GM12878 (cell line): ENCODE data around the gene ERCC3. TPM values are rescaled to one million over a fixed set of nuclear protein-coding genes. Genes with fewer than 3 reads are reported as not detected.

Source experiments
- ATAC-seq: fragments of 200-7000 bp; cut with Tn5 transposase; 3 replicates; pipeline ENCODE4 v1.9.1; 2020; ENCODE audit warnings: mild to moderate bottlenecking, moderate library complexity
- BruUV-seq: library from RNA; stranded (reverse); fragments of 400-500 nt; replicated peaks from 2 replicates; lab custom pipeline; 2021; lab: Mats Ljungman, UMichigan
- CTCF ChIA-PET: fragments of 300-600 bp; sonication (Branson Sonifier 250); formaldehyde crosslinking; extraction: SDS; loops from one replicate; lab custom pipeline; 2021; ENCODE audit warnings: inconsistent platforms; lab: Yijun Ruan, JAX
- POLR2A ChIA-PET: fragments of 350-600 bp; formaldehyde crosslinking; extraction: SDS; loops from one replicate; lab custom pipeline; 2021; ENCODE audit warnings: inconsistent platforms; lab: Charles Lee
- RAD21 ChIA-PET: fragments of 300-600 bp; sonication (Branson Sonifier 250); formaldehyde crosslinking; loops from one replicate; lab custom pipeline; 2023; ENCODE audit warnings: antibody characterized with exemption; ENCODE audit not compliant: unreplicated experiment; lab: Charles Lee
- SMC1A ChIA-PET: fragments of 300-600 bp; sonication (Branson Sonifier 250); formaldehyde crosslinking; loops from one replicate; lab custom pipeline; 2023; ENCODE audit not compliant: unreplicated experiment, uncharacterized antibody; lab: Charles Lee
- DNase-seq: peaks from one replicate; pipeline ENCODE4 v3.0.0-alpha.2; 2011; ENCODE audit warnings: low read depth, low spot score
- FAIRE-seq: peaks from 3 replicates; lab custom pipeline; 2011; peaks lifted over from hg19 to GRCh38; lab: Jason Lieb, UNC
- H2AFZ ChIP-seq: 2 replicates; pipeline ENCODE4 v1.6.0; 2011; ENCODE audit warnings: low read depth, low read length, control low read depth; ENCODE audit not compliant: control insufficient read depth
- H3K27ac ChIP-seq: 2 replicates; pipeline ENCODE4 v1.5.1; 2011; ENCODE audit warnings: control low read depth; ENCODE audit not compliant: control insufficient read depth, insufficient read depth
- H3K27me3 ChIP-seq, 2 experiments: replicated peaks in 1 of 2; 2 replicates each; pipeline versions ENCODE4 v1.6.0 to v1.6.1; 2011; ENCODE audit warnings: low read length in 1 of 2; ENCODE audit not compliant: control insufficient read depth in 2 of 2, insufficient read depth in 2 of 2
- H3K36me3 ChIP-seq, 2 experiments: 2 replicates each; pipeline ENCODE4 v1.5.1; 2011; ENCODE audit warnings: low read length in 1 of 2; ENCODE audit not compliant: control insufficient read depth in 2 of 2, insufficient read depth in 2 of 2
- H3K4me1 ChIP-seq: 2 replicates; pipeline ENCODE4 v1.6.1; 2011; ENCODE audit warnings: mild to moderate bottlenecking, low read length, moderate library complexity, mixed read lengths; ENCODE audit not compliant: control insufficient read depth, insufficient read depth
- H3K4me2 ChIP-seq: 2 replicates; pipeline ENCODE4 v1.6.0; 2011; ENCODE audit warnings: control low read depth; ENCODE audit not compliant: control insufficient read depth, insufficient read depth
- H3K4me3 ChIP-seq: fragments of 200-600 bp; sonication (generic); 2 replicates; pipeline ENCODE4 v1.5.1; 2016
- H3K79me2 ChIP-seq: 2 replicates; pipeline ENCODE4 v1.6.0; 2011; ENCODE audit warnings: low read length; ENCODE audit not compliant: control insufficient read depth, insufficient read depth
- H3K9ac ChIP-seq: 2 replicates; pipeline ENCODE4 v1.8.0; 2011; ENCODE audit warnings: low read length, control low read depth, mixed read lengths; ENCODE audit not compliant: control insufficient read depth, insufficient read depth
- H3K9me3 ChIP-seq: replicated peaks from 3 replicates; pipeline ENCODE4 v1.5.1; 2011; ENCODE audit warnings: mild to moderate bottlenecking, low read length; ENCODE audit not compliant: control insufficient read depth, insufficient read depth
- H4K20me1 ChIP-seq: 2 replicates; pipeline ENCODE4 v1.6.0; 2011; ENCODE audit not compliant: control insufficient read depth, insufficient read depth
- CHD2 ChIP-seq: IDR thresholded peaks from 2 replicates; pipeline ENCODE4 v1.6.1; 2011; ENCODE audit warnings: low read depth, low read length, improper control_type of control experiment, borderline replicate concordance
- HDAC2 ChIP-seq: fragments of 200-600 bp; sonication (generic); IDR thresholded peaks from 2 replicates; pipeline ENCODE4 v1.6.1; 2017
- MTA2 ChIP-seq: fragments of 450-650 bp; IDR thresholded peaks from 2 replicates; pipeline ENCODE4 v1.6.1; 2016; ENCODE audit warnings: low read depth, mild to moderate bottlenecking, moderate library complexity
- NBN ChIP-seq: fragments of 450-650 bp; IDR thresholded peaks from 2 replicates; pipeline ENCODE4 v1.6.1; 2016
- SPI1 ChIP-seq: IDR thresholded peaks from 2 replicates; pipeline ENCODE4 v1.6.1; 2011; ENCODE audit warnings: low read depth, mild to moderate bottlenecking, low read length, moderate library complexity, borderline replicate concordance; ENCODE audit not compliant: insufficient read depth
- WGBS: methylation state at CpG from one replicate; pipeline ENCODE4 v1.1.6; 2016; ENCODE audit warnings: low lambda C conversion rate; ENCODE audit not compliant: insufficient replicate concordance, insufficient coverage; ENCODE audit errors: missing lambda C conversion rate; 5-methylcytosine and 5-hydroxymethylcytosine counted together
- in situ Hi-C: fragments of 300-500 bp; cut with MboI; formaldehyde crosslinking; loops from 9 replicates; pipeline ENCODE4 v1.14.3; 2018; ENCODE audit warnings: mixed read lengths
- intact Hi-C: fragments of 100-400 bp; cut with micrococcal nuclease; formaldehyde crosslinking; loops from one replicate; pipeline ENCODE4 v1.14.2; 2022; ENCODE audit not compliant: unreplicated experiment
- polyA plus RNA-seq, 11 experiments: library from polyadenylated mRNA; depleted of rRNA in 4 of 11; unstranded in 6 of 11; stranded (reverse) in 5 of 11; fragments of >200 nt; fragmentation: Nextera tagmentation in 4 of 11; fragmentation: Illumina TruSeq in 1 of 11; extraction: Ambion mirVana in 4 of 11; extraction: Trizol in 1 of 11; gene quantifications; 1 replicate in 1 of 11; 2 replicates in 10 of 11; pipeline versions ENCODE4 v1.2.1 to v1.2.3, GENCODE V29; 2011 to 2016; ENCODE audit warnings: inconsistent platforms in 2 of 11, missing spikeins in 2 of 11, low read depth in 1 of 11
- total RNA-seq, 4 experiments: library from RNA; depleted of rRNA in 3 of 4; stranded (reverse); fragments of >200 nt in 3 of 4; fragmentation: Illumina TruSeq in 1 of 4; extraction: Trizol in 1 of 4; gene quantifications; 2 replicates each; pipeline versions ENCODE4 v1.2.1 to v1.2.3, GENCODE V29; 2013 to 2021
- TF ChIP-seq, protein P1 (sequence below): IDR thresholded peaks from 2 replicates; pipeline ENCODE4 v1.6.1; 2011; ENCODE audit warnings: borderline replicate concordance, low read depth, mild to moderate bottlenecking, moderate library complexity, mixed read lengths, low read length; ENCODE audit not compliant: insufficient read depth; ENCODE audit errors: extremely low read length
- TF ChIP-seq, protein P2 (sequence below): fragments of 450-650 bp; IDR thresholded peaks from 2 replicates; pipeline ENCODE4 v1.6.1; 2016; ENCODE audit warnings: mild to moderate bottlenecking
- TF ChIP-seq, protein P3 (sequence below): fragments of 450-650 bp; IDR thresholded peaks from 2 replicates; pipeline ENCODE4 v1.6.1; 2017; ENCODE audit warnings: mild to moderate bottlenecking, moderate library complexity

ERCC3 gene
- total and polyA plus RNA-seq, 10 of the 15 experiments (the other 5 are each of a cell fraction or from before 2014, with no cell fraction given): 17.1 to 64.8 (median 42.8) TPM

DNA sequence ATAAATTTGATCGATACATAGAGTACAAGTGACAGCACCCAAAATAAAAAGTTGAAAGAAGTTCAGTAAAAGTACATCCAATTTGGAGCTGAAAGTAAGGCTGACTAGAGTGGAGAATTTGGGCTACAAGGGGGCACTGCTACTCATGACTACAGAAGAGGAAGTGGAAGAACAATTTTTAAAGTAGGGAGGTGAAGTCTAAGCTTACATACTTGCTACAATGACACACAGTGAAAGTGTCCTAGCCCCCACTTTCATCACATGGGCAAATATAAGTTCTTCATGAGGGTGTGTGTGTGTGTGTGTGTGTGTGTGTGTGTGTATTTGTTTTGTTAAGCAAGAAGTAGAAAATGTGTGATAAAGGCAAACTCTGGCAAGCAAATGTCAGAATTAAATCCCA is 48.2 kb upstream of the ERCC3 start:
- H4K20me1 ChIP-seq: no peaks in the 10 kb centered on the region
- BruUV-seq: no TSS peak
- peaks cover 0 to 2% of the 10 kb centered on the region in 2 experiments; a peak in 2 of 4 replicates for H3K36me3 ChIP-seq
- peak; percentile 7 for FAIRE-seq
- H3K4me3 ChIP-seq: no peak overlapping the region
- H3K79me2 ChIP-seq: peaks cover 22% of the 10 kb centered on the region
- WGBS: 93% methylated on average over 1 of the region's 1 CpG
- no peak overlapping the region for H3K4me2 ChIP-seq
- in situ Hi-C loops: no loop called here
- POLR2A ChIA-PET: no interaction called here
- H3K4me1 ChIP-seq: peaks cover 6% of the 10 kb centered on the region
- H3K9ac ChIP-seq: no peak overlapping the region
- TF ChIP-seq, protein P1, sequence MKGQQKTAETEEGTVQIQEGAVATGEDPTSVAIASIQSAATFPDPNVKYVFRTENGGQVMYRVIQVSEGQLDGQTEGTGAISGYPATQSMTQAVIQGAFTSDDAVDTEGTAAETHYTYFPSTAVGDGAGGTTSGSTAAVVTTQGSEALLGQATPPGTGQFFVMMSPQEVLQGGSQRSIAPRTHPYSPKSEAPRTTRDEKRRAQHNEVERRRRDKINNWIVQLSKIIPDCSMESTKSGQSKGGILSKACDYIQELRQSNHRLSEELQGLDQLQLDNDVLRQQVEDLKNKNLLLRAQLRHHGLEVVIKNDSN: peak; percentile 18
- TF ChIP-seq CHD2 (no peak), SPI1 (peak; percentile 87), HDAC2 (no peak), MTA2 (peak; percentile 13; the same call in 1 of the 2 replicates), NBN (peak; percentile 22; the same call in 1 of the 2 replicates)
- TF ChIP-seq, protein P2, sequence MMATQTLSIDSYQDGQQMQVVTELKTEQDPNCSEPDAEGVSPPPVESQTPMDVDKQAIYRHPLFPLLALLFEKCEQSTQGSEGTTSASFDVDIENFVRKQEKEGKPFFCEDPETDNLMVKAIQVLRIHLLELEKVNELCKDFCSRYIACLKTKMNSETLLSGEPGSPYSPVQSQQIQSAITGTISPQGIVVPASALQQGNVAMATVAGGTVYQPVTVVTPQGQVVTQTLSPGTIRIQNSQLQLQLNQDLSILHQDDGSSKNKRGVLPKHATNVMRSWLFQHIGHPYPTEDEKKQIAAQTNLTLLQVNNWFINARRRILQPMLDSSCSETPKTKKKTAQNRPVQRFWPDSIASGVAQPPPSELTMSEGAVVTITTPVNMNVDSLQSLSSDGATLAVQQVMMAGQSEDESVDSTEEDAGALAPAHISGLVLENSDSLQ: no peak
- TF ChIP-seq, protein P3, sequence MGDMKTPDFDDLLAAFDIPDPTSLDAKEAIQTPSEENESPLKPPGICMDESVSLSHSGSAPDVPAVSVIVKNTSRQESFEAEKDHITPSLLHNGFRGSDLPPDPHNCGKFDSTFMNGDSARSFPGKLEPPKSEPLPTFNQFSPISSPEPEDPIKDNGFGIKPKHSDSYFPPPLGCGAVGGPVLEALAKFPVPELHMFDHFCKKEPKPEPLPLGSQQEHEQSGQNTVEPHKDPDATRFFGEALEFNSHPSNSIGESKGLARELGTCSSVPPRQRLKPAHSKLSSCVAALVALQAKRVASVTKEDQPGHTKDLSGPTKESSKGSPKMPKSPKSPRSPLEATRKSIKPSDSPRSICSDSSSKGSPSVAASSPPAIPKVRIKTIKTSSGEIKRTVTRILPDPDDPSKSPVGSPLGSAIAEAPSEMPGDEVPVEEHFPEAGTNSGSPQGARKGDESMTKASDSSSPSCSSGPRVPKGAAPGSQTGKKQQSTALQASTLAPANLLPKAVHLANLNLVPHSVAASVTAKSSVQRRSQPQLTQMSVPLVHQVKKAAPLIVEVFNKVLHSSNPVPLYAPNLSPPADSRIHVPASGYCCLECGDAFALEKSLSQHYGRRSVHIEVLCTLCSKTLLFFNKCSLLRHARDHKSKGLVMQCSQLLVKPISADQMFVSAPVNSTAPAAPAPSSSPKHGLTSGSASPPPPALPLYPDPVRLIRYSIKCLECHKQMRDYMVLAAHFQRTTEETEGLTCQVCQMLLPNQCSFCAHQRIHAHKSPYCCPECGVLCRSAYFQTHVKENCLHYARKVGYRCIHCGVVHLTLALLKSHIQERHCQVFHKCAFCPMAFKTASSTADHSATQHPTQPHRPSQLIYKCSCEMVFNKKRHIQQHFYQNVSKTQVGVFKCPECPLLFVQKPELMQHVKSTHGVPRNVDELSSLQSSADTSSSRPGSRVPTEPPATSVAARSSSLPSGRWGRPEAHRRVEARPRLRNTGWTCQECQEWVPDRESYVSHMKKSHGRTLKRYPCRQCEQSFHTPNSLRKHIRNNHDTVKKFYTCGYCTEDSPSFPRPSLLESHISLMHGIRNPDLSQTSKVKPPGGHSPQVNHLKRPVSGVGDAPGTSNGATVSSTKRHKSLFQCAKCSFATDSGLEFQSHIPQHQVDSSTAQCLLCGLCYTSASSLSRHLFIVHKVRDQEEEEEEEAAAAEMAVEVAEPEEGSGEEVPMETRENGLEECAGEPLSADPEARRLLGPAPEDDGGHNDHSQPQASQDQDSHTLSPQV: no peak
- TF ChIP-seq, all 136 proteins: peak for 4
- Histone ChIP-seq H3K27ac (no peak overlapping the region), H3K9me3 (no peaks in the 10 kb centered on the region), H2AFZ (no peak overlapping the region), H3K27me3 (no peaks in the 10 kb centered on the region)
- ATAC-seq (peak; percentile 87), DNase-seq (no peak)
- ChIA-PET RAD21 (interaction anchor here (1.1 to 1.6 kb wide), 2 partner anchors 75 to 137 kb away, joined by 5 read pairs; no protein-coding TSS in a partner anchor), CTCF (interaction anchor here (0.7 to 1.7 kb wide), 3 partner anchors 20 to 137 kb away, joined by 4 to 6 read pairs (median 4); no protein-coding TSS in a partner anchor), SMC1A (interaction anchor here (0.6 to 1.3 kb wide), 4 partner anchors 13 to 72 kb away, joined by 3 read pairs; no protein-coding TSS in a partner anchor)
- intact Hi-C loops: no loop called here
